Measurements from ENCODE around the gene CCR8. TPM values are rescaled to one million over a fixed set of nuclear protein-coding genes. Genes with fewer than 3 reads are reported as not detected.

CCR8 gene
- total and polyA plus RNA-seq, 12 donors, result not detected

GRCh38 chr3:39287216-39288164, 42.0 kb upstream of the CCR8 start:
- no peak for DNase-seq
- Histone ChIP-seq H3K27ac (no peak overlapping the region), H3K9me3 (replicated peaks in 1 of 3) (no peaks in the 10 kb centered on the region), H3K4me1 (replicated peaks in 1 of 2) (no peaks in the 10 kb centered on the region), H3K36me3 (replicated peaks in 1 of 2) (no peaks in the 10 kb centered on the region), H3K4me3 (no peak overlapping the region), H3K27me3 (no peaks in the 10 kb centered on the region)
- TF ChIP-seq CTCF (IDR thresholded peaks at IDR 0.05) (no peak), POLR2A (IDR thresholded peaks at IDR 0.05) (no peak)
- 48 to 63% (median 55%) methylated on average over 8 of the region's 8 CpGs for WGBS, 4 donors
- intact Hi-C loops (cut with DNase I), result loop anchor here (5.0 kb wide), 4 partner anchors 75 to 160 kb away; partner anchors contain the start of gene XIRP1 (in 1 of the 2)

- H3K9me3 ChIP-seq (replicated peaks in 1 of 3), result no peaks in the 10 kb centered on the region
- peak; percentile 72 to 88 (median 77) for DNase-seq
- no peak overlapping the region for H3K27ac ChIP-seq
- no peak for TF ChIP-seq POLR2A (IDR thresholded peaks at IDR 0.05)
- TF ChIP-seq CTCF (IDR thresholded peaks at IDR 0.05), result peak; percentile 58 to 92 (median 85)
- H3K4me1 ChIP-seq (replicated peaks in 1 of 2), result no peaks in the 10 kb centered on the region
- H3K27me3 ChIP-seq, result no peaks in the 10 kb centered on the region
- intact Hi-C loops (cut with DNase I), result loop anchor here (5.0 kb wide), 4 partner anchors 76 to 161 kb away; partner anchors contain the start of gene XIRP1 (in 1 of the 2)
- H3K36me3 ChIP-seq (replicated peaks in 1 of 2), result no peaks in the 10 kb centered on the region
- no peak overlapping the region for H3K4me3 ChIP-seq
- WGBS, 4 donors, result 22 to 45% (median 29%) methylated on average over 2 to 3 of the region's 3 CpGs
Measured at GRCh38 chr3:39288300-39288808, 41.2 kb upstream of the CCR8 start.

GRCh38 chr3:39289107-39289506, 40.4 kb upstream of the CCR8 start:
- Histone ChIP-seq H3K4me1 (replicated peaks in 1 of 2) (no peaks in the 10 kb centered on the region), H3K36me3 (replicated peaks in 1 of 2) (no peaks in the 10 kb centered on the region), H3K9me3 (replicated peaks in 1 of 3) (no peaks in the 10 kb centered on the region), H3K4me3 (no peak overlapping the region), H3K27me3 (no peaks in the 10 kb centered on the region), H3K27ac (no peak overlapping the region)
- DNase-seq, result no peak
- no peak for TF ChIP-seq POLR2A (IDR thresholded peaks at IDR 0.05)
- no peak for TF ChIP-seq CTCF (IDR thresholded peaks at IDR 0.05)
- intact Hi-C loops (cut with DNase I), result loop anchor here (5.0 kb wide), 4 partner anchors 77 to 162 kb away; partner anchors contain the start of gene XIRP1 (in 1 of the 2)
- 83 to 87% (median 86%) methylated on average over 4 of the region's 4 CpGs for WGBS, 4 donors

GRCh38 chr3:39290255-39290654, 39.3 kb upstream of the CCR8 start:
- Histone ChIP-seq H3K9me3 (replicated peaks in 1 of 3) (no peaks in the 10 kb centered on the region), H3K27me3 (no peaks in the 10 kb centered on the region), H3K27ac (peak overlapping the region in 1 of 5 donors; percentile 13), H3K4me1 (replicated peaks in 1 of 2) (no peaks in the 10 kb centered on the region), H3K36me3 (replicated peaks in 1 of 2) (no peaks in the 10 kb centered on the region), H3K4me3 (no peak overlapping the region)
- 41 to 61% (median 44%) methylated on average over 4 of the region's 4 CpGs for WGBS, 4 donors
- TF ChIP-seq CTCF (IDR thresholded peaks at IDR 0.05) (no peak), POLR2A (IDR thresholded peaks at IDR 0.05) (no peak)
- DNase-seq, result no peak
- intact Hi-C loops (cut with DNase I), result loop anchor here in 1 of 2 donors (5.0 to 10.0 kb wide), 2 partner anchors 103 to 165 kb away; no protein-coding TSS in a partner anchor

All from adrenal gland (tissue), 12 donors.